HG03159 (cell line): ENCODE data around the gene ANAPC13.

Experiments
- ATAC-seq: cut with Tn5 transposase; IDR thresholded peaks from one replicate; pipeline ENCODE4 v1.9.1; 2021; ENCODE audit warnings: mild to moderate bottlenecking, moderate library complexity; ENCODE audit not compliant: unreplicated experiment

The ANAPC13 gene

DNA sequence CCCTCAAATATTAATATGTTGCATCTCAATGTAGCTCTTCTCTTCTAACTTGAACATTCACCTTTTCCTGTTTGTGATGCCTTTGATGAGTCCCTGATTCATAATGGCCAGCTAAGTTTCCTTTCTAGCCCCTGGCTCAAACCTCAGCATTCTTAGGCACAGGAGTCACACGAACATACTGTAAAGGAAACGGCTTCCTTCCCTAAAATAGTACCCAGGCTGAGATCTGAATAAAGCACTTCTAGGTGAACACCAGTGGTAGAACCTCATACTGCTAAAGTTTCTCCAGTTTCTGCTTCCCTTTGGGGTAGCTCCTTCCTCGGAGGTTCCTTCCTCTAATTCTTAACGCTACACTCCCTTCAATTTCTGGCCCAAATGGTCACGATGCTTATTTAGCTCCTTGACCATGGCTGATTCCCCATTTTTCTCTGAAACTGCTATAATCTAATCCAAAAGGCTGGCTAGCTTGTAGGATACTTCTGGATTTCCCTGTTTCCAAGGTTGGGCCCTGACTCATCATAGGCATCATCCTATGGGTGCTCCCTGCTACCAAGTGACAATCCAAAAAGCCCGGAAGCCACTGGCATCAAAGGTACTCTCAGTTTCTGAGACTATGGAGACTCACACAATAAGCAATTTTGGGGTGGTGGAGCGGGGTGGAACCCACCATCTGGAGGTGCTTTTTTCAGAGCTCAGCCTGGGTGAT lies 2.4 kb downstream of the ANAPC13 start:
- ATAC-seq, result no peak

DNA sequence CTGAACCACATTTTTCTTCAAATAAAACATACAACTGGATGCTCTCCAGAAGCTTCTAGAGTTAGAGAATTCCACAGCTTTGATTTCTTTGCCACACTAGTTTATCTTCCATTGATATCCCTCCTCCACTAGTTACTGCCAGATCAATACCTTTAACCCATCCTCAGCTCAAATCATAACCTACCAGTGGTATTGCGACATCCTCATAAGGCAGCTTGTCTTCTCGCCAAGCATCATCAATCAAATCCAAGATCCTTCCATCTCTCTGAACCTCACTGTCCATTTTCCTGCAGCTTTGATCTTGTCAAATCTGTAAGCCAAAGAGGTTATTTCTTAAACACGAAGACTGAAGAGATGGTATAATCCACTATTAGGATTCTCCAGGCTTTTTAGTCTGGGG lies 3.2 kb downstream of the ANAPC13 start:
- ATAC-seq, result no peak

DNA sequence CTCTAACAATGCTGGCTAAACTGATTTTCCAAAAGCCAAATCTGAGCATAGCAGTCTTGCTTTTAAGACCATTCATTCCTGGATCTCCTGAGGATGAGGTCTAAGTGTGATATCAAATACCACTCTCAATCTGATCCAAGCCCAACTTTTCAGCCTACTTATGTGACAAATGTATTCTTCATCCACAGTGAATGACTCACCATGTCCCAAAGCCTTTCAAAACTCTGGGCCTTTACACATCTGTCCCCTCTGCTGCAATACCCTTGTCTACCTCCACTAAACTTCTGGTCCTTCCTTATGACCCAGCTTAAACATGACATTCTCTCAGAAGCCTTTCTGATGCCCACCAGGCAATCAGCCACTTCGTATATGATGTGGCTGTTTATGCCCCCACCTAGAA lies 4.6 kb downstream of the ANAPC13 start:
- no peak for ATAC-seq

GRCh38 chr3:134480546-134480945 lies 5.2 kb downstream of the ANAPC13 start:
- no peak for ATAC-seq

GRCh38 chr3:134477938-134478337 lies 7.8 kb downstream of the ANAPC13 start:
- ATAC-seq, result no peak

DNA sequence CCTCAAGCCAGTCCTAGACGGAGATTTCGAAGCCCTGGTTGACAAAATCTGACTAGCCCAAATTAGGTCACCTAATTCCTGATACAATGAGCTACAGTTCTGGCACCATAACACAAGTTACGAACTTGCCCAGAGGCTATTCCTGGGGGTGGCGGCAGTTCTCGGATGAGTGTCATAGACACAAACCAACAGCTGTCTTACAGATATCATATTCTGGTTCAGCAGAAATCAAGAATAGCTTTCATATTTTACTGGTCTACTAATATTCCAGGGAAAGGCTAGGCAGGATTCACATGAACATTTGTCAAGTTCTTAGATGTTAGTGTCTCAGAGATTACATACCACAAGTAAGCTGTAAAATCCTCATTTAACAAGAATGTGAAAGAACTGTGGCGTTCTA lies 8.8 kb downstream of the ANAPC13 start:
- no peak for ATAC-seq

- no peak for ATAC-seq
These were observed 9.5 kb downstream of the ANAPC13 start for GRCh38 chr3:134476306-134476705.

DNA sequence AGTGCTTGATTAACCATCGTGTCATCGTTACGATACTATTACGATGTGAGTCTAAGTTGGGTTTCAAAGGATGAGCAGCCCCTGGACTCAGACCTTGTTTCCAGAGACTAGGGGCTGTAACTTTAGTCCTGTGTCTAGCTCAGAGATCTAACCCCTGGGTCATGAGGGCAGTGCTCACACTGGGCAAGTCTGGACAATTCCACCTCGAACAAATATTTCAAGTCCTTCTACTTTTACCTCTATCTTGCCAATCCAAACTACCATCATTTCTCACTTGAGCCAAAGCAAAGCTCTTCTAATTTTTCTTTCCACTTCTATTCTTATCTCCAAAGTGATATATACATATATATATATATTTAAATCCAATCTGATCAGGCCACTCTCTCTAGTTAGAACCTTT lies 10.8 kb downstream of the ANAPC13 start:
- no peak for ATAC-seq

- ATAC-seq, result peak; percentile 74
These were observed 11.8 kb downstream of the ANAPC13 start for GRCh38 chr3:134473868-134474546.

DNA sequence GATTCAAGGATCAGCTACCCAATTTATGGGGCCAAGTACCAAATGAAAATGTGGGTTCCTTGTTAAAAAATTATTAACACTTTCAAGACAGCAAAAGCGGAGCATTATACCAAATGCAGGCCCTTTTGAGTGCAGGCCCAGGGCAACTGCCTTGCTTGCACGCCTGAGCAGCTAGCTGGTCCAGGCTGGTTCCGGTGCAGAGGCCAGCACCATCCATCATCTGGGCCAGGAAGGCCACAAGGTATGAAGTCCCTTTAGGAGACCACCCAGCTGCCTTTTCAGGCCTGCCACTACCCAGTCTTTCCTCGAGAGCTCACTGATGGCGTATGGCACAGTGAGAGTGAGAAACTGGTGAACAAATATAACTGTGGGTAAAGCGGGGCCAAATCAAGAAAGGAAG lies 13.0 kb downstream of the ANAPC13 start:
- ATAC-seq, result no peak

DNA sequence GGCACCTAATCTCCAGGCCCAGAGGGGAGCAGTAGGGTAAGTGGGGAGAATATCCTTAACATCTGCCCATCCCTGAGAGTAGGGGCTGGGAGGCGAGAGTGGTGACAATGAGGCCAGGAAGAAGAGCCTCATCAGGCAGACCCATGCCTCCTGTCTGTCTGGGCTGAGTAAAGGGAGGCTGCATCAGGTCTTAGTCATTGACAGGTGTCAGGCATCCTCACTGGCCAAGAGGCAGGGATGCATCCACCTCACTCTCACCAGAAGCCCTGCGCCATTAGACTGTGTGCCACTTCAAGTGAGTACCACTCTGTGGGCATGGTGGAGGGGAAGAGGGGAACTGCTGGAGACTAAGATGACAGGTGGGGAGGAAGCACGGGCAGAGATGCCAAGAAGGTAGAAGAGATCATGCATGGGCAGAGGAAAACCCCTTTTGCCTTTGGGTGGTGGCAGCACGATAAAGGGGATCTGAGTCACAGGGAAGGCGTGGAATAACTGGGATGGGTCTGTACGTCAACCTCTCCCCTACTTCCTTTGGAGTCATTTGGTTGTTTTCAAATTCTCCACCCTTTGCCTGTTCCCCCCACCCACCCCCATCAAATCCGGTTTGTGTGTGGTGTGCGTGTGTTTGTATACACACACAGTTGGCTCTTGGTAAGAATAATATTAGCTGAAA lies 14.1 kb downstream of the ANAPC13 start:
- no peak for ATAC-seq

DNA sequence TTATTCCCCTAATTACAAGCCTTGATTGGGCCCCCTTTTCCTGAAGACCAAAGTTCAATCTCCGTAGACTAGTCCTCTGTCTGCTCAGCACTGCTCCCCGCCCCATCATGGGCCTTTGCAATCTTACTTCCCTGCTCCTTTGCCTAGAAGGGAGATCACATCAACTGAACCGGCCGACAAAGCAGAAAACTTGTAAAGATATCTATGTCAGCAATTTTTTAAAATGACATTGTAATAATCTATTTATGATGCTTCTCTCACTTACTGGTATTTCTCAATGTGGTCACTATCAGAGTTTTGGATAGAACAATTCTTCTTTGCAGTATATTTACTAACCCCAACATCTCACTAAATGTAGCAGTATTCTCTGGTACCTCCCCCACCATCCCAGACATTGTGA lies 17.3 kb downstream of the ANAPC13 start:
- ATAC-seq, result no peak

- no peak for ATAC-seq
These were observed 19.5 kb downstream of the ANAPC13 start for GRCh38 chr3:134466331-134466730.

DNA sequence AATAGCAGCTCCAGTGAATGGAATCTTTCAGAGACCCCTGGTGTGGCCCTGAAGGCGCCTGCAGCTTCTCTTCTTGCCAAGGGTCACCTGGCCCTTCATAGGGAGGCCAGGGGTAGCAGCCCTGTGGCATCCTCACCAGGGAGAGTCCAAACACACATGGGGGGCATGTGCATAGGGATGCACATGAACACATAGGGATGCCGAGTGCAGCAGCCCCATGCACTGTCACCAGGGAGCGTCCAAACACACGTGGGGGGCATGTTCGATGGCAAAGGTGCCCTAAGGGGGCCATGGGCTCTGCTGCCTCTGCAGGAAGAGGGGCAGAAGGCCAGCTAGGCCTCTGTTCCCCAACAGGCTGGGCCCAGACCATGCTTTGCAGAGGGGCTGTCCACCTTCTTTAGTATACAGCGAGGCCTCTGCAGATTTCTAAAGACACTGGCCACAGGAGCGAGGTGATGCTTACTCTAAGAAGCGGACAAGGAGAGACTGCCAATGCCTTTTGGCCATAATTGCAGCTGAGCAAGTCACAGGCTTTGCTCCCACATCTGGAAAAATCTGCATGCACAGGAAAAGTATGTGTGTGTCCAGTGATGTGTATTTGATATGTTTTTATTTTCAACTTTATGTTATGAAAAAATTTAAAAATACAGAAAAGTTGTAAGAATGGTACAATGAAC lies 21.0 kb downstream of the ANAPC13 start:
- no peak for ATAC-seq

DNA sequence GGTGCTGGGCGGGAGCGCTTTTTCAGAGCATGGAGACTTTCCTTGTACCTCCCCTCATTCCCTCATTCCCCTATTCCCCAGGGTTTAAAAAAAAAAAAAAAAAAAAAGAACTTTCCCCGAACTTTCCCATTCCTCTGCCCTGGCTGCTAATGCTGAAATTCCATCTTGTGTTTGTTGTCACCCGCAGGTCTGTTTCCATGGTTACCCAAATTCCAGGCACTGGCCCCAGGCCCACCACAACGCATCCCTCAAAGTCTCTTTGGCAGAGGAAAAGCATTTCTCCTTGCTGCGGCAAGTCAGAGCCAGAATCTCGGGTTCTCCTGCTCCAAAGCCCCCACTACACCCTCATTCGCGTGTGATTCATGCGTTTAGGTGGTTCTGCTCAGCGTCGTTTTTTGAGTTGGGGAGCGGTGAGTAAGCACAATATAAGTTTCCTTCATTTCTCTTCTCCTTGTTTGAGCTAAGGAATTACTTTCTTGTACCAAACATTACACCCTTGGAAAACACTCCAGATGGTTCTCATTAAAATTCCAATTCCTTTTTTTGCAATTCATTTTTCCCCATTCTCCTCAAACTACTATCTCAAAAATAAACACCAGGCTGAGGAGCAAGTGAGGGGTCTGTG lies 21.6 kb downstream of the ANAPC13 start:
- ATAC-seq, result no peak

GRCh38 chr3:134463676-134464063 lies 22.1 kb downstream of the ANAPC13 start:
- no peak for ATAC-seq

GRCh38 chr3:134462331-134462941 lies 23.3 kb downstream of the ANAPC13 start:
- ATAC-seq, result no peak

- no peak for ATAC-seq
These were observed 24.8 kb downstream of the ANAPC13 start for GRCh38 chr3:134460965-134461364.

GRCh38 chr3:134459562-134459961 lies 26.2 kb downstream of the ANAPC13 start:
- ATAC-seq, result no peak

DNA sequence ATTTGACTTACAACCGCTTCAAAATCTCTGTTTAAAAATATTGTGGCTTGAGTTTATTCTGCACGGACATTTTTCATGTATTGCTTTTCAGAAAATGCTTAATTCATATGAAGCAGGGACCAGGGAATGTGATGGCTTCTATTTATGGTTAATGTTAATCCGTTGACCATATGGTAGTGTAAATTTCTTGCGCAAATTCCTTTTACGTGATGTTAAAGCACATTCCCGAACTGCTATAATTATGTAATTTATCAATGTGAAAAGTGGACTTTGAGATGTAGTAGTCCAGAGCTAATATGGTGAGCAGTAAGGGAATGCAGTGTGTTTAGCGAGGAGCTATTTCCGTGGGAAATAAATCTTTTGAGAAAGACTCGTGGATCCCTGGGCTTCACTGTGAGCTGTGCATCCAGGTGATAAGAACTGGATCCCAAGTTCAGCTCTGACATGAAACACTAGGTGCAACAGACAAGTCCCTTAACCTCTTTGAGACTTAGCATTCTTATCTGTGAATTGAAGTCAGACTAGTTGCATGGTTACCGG lies 27.3 kb downstream of the ANAPC13 start:
- no peak for ATAC-seq
